NCI-H2029 treated with DMSO at 0.1 percent for 48 hours (cell line): Measurements from ENCODE around the gene KRAS.
A peak's percentile ranks its signal among the peaks of the same experiment; 100 is the strongest.
"Not testable (repeated sequence)": the region's sequence is repeated elsewhere in the genome, so short reads cannot be mapped to it uniquely, and the experiment has no call there.

Experiments
- DNase-seq: peaks from one replicate; lab custom pipeline; 2025; lab: John Stamatoyannopoulos, UW

Gene KRAS

DNA sequence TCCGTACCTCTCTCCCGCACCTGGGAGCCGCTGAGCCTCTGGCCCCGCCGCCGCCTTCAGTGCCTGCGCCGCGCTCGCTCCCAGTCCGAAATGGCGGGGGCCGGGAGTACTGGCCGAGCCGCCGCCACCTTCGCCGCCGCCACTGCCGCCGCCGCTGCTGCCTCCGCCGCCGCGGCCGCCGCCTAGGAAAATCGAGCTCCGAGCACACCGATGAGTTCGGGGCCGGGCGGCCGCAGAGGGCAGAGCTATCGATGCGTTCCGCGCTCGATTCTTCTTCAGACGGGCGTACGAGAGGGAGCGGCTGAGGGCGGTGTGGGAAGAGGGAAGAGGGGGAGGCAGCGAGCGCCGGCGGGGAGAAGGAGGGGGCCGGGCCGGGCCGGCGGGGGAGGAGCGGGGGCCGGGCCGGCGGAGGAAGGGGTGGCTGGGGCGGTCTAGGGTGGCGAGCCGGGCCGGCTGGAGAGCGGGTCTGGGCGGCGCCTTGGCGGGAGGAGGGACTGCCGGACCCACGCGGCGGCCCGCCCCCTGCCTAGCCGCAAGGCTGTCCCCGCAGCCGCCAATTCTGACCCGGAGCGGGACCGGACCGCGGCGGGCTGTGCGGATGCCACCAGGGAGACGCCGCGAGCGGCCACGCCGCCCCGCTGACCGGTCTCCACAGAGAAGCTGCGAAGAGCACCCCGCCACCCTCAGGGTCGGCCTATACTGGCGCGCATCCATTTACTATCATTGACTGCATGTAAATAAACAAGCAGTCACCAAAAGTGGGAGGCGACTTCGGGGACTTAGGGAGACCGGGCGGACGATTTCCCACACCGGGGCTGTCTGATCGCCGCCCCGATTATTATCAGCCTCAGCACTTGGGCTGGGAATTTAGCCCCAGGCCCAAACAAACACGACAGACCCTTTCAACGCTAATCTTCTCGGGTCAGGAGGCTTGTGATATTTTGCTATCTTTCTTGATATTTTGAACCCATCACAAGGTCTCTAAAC is at the start of gene KRAS:
TSS of gene KRAS (minus strand) at position 186 of the 987 bp plus-strand sequence.
- DNase-seq = peak; percentile 89

GRCh38 chr12:25296381-25296780 is 45.7 kb upstream of the KRAS start:
- no peak for DNase-seq

GRCh38 chr12:25295361-25295760 is 44.6 kb upstream of the KRAS start:
- no peak for DNase-seq

GRCh38 chr12:25293653-25294052 is 42.9 kb upstream of the KRAS start:
- DNase-seq = no peak

DNA sequence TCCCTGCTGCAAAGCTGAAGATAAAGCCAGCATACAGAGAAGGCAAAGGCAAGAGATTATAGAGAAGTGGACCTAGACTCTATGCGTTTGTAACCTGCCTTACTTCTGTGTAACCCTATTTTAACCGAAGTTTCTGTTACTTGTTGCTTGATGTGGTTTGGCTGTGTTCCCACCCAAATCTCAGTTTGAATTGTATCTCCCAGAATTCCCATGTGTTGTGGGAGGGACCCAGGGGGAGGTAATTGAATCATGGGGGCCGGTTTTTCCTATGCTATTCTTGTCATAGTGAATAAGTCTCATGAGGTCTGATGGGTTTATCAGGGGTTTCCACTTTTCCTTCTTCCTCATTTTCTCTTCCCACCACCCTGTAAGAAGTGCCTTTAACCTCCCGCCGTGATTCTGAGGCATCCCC is 42.1 kb upstream of the KRAS start:
- not testable (repeated sequence) for DNase-seq

DNA sequence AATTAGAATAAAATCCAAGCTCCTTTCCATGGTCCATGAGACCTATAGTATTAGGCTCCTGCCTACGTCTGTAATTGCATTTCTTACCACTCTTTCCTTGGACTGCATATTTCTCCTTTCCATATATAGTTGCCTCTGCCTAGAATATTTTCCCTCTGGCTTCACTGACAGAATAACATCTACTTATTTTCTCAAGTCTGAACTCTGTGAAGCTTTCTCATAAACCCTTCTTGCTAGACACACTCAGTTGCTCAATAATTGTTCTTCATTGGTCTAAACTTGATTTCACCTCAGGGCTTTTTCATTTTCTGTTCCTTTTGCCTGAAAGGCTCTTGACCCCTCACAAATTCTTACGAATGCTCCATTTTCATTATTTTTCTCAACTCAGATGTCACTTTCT is 36.9 kb upstream of the KRAS start:
- no peak for DNase-seq

GRCh38 chr12:25286837-25287236 is 36.1 kb upstream of the KRAS start:
- no peak for DNase-seq

- DNase-seq = no peak
These were observed 33.3 kb upstream of the KRAS start for GRCh38 chr12:25284024-25284423.

GRCh38 chr12:25283006-25283405 is 32.3 kb upstream of the KRAS start:
- no peak for DNase-seq

GRCh38 chr12:25280082-25280481 is 29.4 kb upstream of the KRAS start:
- no peak for DNase-seq

GRCh38 chr12:25278269-25278668 is 27.5 kb upstream of the KRAS start:
- DNase-seq = no peak

DNA sequence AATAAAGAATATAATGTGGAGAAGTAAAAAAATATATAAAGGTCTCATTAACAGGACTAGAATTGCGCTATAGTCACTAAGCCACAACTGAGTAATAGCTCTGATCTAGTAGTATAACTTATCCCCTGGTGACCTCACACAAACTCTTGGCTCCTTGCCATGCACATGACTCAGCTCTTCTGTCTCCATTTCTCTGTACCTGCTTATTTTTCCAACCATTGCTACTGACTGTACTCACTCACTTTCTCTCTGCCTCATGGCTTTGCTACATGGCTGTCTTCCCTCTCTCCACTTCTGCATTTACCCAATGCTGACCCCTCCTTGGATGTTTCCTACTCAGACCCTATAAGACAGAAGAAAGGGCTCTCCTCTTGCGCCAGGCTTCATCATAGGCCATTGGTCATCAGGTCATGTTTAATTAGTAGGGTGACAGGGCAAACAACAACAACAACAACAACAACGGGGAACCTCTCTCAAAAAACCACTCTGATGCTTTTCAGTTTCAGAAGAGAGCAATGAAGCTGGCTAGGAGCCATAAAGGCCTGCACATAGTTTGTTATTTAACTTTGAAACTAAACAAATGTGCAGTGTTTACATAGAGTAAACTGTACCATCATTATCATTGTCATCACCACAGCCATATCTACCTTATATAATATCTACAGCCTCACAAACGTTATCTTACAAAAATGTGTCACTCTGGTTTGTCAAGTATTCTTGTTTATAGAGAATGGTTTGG is 25.6 kb upstream of the KRAS start:
- DNase-seq = peak; percentile 27

- no peak for DNase-seq
These were observed 20.9 kb upstream of the KRAS start for GRCh38 chr12:25271486-25272098.

- DNase-seq = no peak
These were observed 19.0 kb upstream of the KRAS start for GRCh38 chr12:25269701-25270100.

- no peak for DNase-seq
These were observed 15.8 kb upstream of the KRAS start for GRCh38 chr12:25266497-25266896.

- DNase-seq = no peak
These were observed 14.1 kb upstream of the KRAS start for GRCh38 chr12:25264862-25265261.

DNA sequence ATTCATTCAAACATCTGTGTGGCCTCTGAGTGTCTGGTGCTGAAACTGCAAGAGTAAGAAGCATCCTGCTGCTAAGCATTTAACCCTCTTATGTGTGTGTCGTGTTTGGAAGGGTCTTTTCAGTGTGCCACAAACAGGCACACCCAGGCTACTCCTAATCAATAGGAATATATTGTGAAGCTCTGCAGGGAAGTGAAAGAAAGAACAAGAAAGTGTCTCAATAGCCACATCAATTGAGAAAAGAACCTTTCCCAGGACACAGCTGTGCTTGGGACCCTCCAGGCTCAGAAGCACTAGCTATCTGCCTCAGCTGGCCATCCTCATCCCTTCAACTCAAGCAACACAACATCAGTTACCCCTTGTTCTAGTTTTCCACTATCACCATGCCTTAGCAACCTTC is 13.4 kb upstream of the KRAS start:
- DNase-seq = no peak

DNA sequence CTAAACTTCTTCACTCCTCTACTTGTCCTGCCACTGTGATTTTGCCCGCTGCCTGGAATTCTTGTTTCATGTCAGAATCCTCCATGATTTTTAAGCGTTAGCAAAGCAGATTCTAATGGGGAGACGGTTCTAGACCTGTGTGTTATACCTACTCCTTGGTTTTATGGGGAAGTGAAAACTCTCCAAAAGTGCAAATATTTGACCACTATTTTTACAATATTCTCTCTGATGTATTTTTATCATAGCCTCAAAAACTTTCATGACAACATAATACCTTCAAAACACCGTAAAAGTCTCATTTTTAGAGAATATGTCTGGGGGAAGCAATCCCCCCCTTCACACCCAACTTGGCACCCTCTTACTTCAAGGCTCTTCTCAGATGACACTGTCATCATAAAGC is 12.9 kb upstream of the KRAS start:
- DNase-seq = no peak

- no peak for DNase-seq
These were observed 11.8 kb upstream of the KRAS start for GRCh38 chr12:25262389-25263074.

- DNase-seq = no peak
These were observed 7.0 kb upstream of the KRAS start for GRCh38 chr12:25257590-25258324.

GRCh38 chr12:25256826-25257225 is 6.1 kb upstream of the KRAS start:
- no peak for DNase-seq
